Fibroblast of mammary gland (primary cell): Measurements from ENCODE around the gene ZSWIM3.
A peak's percentile ranks its signal among the peaks of the same experiment; 100 is the strongest.
"Not testable (repeated sequence)": the region's sequence is repeated elsewhere in the genome, so short reads cannot be mapped to it uniquely, and the experiment has no call there.

ENCODE experiments used
- DNase-seq: peaks from one replicate; pipeline ENCODE4 v3.0.0-alpha.2; 2010; ENCODE audit warnings: low read depth
- H3K4me3 ChIP-seq: 2 replicates; pipeline ENCODE4 v1.5.1; 2011; ENCODE audit warnings: low read depth, mild to moderate bottlenecking, low read length, moderate library complexity; ENCODE audit not compliant: control insufficient read depth
- TF ChIP-seq, protein P1 (sequence below): conservative IDR thresholded peaks from 2 replicates; pipeline ENCODE4 v1.5.1; 2011; ENCODE audit warnings: low read depth, low read length, inconsistent platforms; ENCODE audit not compliant: control insufficient read depth, insufficient read depth

ZSWIM3 gene

DNA sequence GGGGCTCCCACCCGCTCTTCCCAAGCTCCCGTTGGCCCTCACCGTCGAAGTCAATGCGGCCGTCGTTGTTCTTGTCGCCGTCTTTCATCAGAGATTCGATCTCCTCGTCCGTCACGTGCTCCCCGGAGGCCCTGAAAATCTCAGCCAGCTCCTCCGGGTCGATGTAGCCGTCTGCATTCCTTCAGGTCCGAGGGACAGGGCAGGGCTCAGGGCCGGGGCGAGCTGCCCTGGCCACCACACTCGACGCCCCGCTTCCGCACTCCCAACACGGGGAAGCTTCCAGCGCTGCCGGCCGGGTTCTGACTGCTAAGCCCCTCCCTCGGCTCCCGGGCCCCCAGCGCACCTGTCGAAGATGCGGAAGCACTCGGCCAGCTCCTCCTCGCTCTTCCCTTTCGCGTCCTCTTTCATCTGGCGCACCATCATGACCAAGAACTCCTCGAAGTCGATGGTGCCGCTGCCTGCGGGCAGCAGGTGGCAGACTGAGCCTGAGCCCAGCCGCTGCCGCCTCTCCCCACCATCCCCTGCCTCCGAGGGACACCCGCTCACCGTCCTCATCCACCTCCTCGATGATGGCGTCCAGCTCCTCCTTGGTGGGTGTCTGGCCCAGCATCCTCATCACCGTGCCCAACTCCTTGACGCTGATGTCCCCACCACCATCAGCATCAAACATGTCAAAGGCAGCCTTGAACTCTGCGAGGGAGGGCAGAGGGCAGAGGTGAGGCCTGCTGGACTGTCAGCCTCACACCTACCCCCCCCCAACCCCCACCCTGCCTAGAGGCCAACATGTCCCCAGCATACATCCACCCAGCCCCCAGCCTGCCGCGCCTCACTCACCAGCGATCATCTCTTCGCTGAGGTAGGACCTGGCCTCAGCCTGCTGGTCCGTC is 33.2 kb upstream of the ZSWIM3 start:
- H3K4me3 ChIP-seq = no peak overlapping the region
- peak; percentile 52 for DNase-seq
- TF ChIP-seq, protein P1, sequence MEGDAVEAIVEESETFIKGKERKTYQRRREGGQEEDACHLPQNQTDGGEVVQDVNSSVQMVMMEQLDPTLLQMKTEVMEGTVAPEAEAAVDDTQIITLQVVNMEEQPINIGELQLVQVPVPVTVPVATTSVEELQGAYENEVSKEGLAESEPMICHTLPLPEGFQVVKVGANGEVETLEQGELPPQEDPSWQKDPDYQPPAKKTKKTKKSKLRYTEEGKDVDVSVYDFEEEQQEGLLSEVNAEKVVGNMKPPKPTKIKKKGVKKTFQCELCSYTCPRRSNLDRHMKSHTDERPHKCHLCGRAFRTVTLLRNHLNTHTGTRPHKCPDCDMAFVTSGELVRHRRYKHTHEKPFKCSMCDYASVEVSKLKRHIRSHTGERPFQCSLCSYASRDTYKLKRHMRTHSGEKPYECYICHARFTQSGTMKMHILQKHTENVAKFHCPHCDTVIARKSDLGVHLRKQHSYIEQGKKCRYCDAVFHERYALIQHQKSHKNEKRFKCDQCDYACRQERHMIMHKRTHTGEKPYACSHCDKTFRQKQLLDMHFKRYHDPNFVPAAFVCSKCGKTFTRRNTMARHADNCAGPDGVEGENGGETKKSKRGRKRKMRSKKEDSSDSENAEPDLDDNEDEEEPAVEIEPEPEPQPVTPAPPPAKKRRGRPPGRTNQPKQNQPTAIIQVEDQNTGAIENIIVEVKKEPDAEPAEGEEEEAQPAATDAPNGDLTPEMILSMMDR = peak; percentile 46

DNA sequence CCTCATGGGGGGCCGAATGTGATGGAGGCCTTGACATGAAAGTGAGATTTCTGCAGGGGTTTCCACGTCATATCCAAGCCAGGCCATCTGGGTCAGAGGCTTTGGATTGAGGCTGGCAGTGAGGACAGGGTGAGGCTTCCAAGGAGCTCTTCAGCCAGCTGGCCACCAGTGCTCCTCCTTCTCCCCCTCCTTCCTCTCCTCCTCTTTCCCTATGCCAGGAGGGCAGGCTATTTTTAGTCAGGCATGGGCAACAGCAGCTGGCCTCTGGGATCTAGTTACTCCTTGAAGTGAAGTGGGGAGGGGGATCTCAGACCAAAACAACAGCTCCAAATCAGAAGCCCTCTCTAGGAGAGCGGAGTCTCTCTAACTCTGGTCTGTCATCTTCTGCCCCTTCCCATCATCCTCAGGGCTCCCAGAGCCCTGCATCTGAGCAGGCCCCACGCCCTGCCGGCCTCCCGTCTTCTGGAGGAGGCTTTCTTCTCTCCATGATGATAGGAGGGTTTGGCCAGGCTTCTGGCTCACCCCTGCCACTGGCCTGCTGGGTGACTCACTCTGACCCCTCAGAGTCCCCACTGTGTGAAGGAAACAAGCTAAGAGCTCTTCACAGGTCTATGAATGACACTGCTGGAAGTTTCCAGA is 30.9 kb upstream of the ZSWIM3 start:
- peak; percentile 55 for DNase-seq
- TF ChIP-seq, protein P1 = no peak
- no peak overlapping the region for H3K4me3 ChIP-seq

DNA sequence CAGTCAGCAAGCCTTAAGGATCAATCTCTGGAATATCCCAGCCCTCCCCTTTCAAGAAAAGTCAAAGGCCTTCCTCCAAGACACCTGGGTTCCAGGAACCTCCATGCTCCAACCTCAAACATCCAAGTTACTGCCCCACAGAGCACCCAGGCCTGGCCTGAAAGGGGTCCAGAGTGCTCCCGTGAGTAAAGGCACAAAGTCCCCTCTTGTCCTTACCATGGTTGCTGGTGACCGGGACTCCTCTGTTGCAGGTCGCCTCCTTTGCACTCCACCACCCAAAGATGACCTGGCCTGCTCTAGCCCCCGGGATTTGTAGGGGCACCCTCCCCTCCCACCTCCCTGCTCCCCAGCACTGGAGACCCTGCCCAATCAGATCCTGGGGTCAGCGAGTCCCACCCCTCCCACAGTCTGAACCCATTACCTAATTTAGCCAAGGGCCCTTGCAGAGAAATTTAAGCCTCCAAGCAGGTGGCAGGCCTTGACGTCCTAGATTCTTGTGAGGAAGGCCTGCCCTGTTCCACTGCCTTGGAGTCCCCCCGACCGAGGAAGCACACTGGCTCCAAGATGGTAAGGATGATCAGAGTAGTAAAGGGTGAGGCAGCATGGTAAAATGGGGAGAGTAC is 30.3 kb upstream of the ZSWIM3 start, which contains the start of gene TNNC2:
TSS of gene TNNC2 (minus strand) at position 283 of the 623 bp plus-strand sequence. CDS start at position 219, 64 bp downstream.
- no peak within 1 kb of the TSS for H3K4me3 ChIP-seq
- DNase-seq = no peak
- TF ChIP-seq, protein P1 = no peak

DNA sequence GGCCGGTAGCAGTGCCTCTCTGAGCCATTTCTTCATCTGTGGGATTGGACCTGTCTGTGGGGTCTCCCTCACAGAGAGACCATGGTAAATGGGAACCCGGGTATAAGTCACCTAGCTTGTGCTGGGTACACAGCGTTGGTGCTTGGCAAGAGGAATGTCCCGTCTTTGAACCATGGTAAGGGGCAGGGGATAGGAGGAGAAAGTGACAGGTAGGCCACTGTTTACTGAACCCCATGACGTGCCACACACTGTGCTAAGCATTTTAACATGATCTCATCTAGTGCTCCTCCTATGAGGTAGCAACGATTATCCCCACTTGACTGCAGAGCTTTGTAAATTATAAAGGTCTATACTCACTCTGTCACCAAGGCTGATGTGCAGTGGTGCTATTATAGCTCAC is 29.7 kb upstream of the ZSWIM3 start:
- no peak for DNase-seq
- H3K4me3 ChIP-seq = no peak overlapping the region
- TF ChIP-seq, protein P1 = no peak

DNA sequence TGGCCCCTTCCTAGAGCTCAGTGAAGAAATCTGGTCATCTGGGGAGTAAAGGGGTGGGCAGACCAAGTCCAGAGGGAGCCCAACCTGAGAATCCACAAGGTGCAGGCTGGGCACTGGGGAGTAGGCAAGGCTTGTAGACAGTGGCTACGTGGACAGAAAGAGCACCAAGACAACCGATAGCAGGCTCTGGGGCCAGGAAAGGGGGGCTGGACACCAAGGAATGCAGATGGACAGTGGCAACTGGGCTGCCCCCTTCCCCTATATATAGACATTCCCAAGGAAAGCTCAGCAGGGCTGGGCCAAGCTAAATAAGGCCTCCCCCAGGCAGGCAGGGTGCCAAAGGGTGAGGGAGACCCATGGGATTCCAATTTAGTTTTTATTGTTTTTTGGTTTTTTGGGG is 28.8 kb upstream of the ZSWIM3 start:
- DNase-seq = no peak
- TF ChIP-seq, protein P1 = no peak
- H3K4me3 ChIP-seq = no peak overlapping the region

DNA sequence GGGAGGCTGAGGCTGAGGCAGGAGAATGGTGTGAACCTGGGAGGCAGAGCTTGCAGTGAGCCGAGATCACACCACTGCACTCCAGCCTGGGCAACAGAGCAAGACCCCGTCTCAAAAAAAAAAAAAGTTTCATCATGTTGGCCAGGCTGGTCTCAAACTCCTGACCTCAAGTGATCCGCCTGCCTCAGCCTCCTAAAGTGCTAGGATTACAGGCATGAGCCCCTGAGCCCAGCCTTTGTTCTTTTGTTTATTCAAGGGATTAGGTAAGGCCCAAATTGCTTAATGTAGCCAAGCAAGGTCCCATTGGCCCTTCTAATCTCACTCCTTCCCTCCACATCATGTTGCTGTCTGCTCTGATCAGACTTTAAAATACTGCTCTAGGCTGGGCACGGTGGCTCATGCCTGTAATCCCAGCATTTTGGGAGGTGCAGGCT is 27.7 kb upstream of the ZSWIM3 start:
- not testable (repeated sequence) for DNase-seq, H3K4me3 ChIP-seq

DNA sequence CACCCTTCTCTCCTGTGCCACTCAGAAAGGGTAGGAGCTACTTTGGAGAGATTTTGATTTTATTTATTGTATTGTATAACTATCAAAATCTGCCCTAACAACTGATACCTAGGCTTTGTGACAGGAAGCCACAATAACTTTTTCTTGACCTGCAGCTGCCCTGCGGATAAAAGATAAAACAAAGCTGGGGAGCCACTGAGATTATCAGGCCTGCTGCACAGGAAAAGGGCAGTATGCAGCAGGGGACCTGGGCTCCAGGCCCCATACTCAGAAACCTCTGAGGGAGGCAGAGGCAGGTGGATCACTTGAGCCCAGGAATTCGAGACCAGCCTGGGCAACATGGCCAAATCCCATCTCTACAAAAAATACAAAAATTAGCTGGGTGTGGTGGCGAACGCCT is 24.8 kb upstream of the ZSWIM3 start:
- H3K4me3 ChIP-seq = no peak overlapping the region
- no peak for DNase-seq
- TF ChIP-seq, protein P1 = no peak
